ENCODE results near the gene NDUFA5.

DNA sequence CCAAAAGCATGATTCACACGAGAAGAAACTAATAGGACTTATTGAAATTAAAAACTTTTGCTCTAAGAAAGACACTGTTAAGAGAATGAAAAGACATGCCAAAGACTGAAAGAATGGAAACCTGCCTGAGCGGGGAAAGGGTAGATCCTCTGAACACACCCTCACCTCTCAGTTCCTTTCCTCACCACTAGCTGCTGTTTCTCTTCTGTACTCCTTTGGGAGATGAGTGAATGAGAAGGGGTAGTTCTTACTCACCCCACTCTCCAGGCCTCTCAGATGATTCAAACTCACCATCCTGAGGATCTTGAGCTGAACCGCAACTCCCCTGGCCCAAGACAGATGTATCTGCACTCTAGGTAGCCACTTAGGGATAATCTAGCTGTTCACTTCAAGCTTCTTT lies 65.1 kb downstream of the NDUFA5 start:
- no peak for TF ChIP-seq POLR2AphosphoS5 (IDR thresholded peaks at IDR 0.05)
- TF ChIP-seq, protein P1, sequence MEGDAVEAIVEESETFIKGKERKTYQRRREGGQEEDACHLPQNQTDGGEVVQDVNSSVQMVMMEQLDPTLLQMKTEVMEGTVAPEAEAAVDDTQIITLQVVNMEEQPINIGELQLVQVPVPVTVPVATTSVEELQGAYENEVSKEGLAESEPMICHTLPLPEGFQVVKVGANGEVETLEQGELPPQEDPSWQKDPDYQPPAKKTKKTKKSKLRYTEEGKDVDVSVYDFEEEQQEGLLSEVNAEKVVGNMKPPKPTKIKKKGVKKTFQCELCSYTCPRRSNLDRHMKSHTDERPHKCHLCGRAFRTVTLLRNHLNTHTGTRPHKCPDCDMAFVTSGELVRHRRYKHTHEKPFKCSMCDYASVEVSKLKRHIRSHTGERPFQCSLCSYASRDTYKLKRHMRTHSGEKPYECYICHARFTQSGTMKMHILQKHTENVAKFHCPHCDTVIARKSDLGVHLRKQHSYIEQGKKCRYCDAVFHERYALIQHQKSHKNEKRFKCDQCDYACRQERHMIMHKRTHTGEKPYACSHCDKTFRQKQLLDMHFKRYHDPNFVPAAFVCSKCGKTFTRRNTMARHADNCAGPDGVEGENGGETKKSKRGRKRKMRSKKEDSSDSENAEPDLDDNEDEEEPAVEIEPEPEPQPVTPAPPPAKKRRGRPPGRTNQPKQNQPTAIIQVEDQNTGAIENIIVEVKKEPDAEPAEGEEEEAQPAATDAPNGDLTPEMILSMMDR (IDR thresholded peaks at IDR 0.05 in 8 of 11, conservative IDR thresholded peaks at IDR 0.05 in 3 of 11), result no peak
